ENCODE results near the gene PEG3. TPM values are rescaled to one million over a fixed set of nuclear protein-coding genes. Genes with fewer than 3 reads are reported as not detected.

The PEG3 gene
- total and polyA plus RNA-seq, 9 of the 15 experiments (the other 6 are each of a cell fraction or from before 2014, with no cell fraction given): 0.04 to 0.40 TPM; not detected in 7

DNA sequence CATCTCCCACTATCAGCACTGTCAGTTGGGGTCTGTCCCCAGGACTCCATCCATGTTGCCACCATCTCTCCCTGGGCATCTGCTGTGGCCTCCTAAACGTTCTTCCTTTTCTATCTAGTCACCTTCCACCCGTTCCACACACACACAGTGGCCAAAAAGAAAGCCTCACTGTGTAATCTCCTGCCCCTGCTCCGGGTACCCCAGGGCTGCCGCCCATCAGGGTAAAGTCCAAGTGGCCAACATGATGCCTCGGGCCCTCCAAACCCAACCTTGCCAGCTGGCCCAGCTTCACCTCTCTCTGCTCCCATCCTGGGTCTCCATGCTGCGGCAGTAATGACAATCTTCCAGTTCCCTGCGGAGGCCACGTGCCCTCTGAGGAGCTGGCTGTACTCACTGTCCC, 29.4 kb upstream of the PEG3 start:
- ChIA-PET CTCF (ENCODE audit: low intra/inter-chr PET ratio) (no interaction called here), POLR2A (no interaction called here)
- BruUV-seq (replicated peaks): no TSS peak
- ATAC-seq (no peak), FAIRE-seq (no peak), DNase-seq (ENCODE audit: extremely low read depth in 1 of 4, low spot score in 3 of 4) (no peak)
- Histone ChIP-seq H3K4me1 (replicated peaks in 1 of 2; ENCODE audit: control insufficient read depth in 2 of 2, insufficient read depth in 2 of 2, low read length in 2 of 2) (no peaks in the 10 kb centered on the region), H3K36me3 (ENCODE audit: control insufficient read depth, insufficient read depth, low read length) (no peaks in the 10 kb centered on the region), H3K27me3 (ENCODE audit: control insufficient read depth in 2 of 2, insufficient read depth in 2 of 2, low read length in 2 of 2) (no peaks in the 10 kb centered on the region), H3K4me3 (no peak overlapping the region), H4K20me1 (replicated peaks; ENCODE audit: control insufficient read depth, insufficient read depth, low read length) (no peaks in the 10 kb centered on the region), H3K9me1 (ENCODE audit: control insufficient read depth, insufficient read depth, low read length) (no peaks in the 10 kb centered on the region), H3K9me3 (replicated peaks; ENCODE audit: control insufficient read depth, insufficient read depth, low read depth, low read length) (0 out of 2 replicates have a peak, but pooled peaks cover 2% of the 10 kb centered on the region), H3K4me2 (ENCODE audit: insufficient read depth, low read length) (no peak overlapping the region), H2AFZ (ENCODE audit: low read depth, low read length) (no peak overlapping the region), H3K27ac (ENCODE audit: extremely low read depth, low read depth, low read length) (no peak overlapping the region), H3K9ac (ENCODE audit: insufficient read depth in 1 of 2, low read depth in 2 of 2, low read length in 2 of 2) (no peak overlapping the region), H3K79me2 (ENCODE audit: control insufficient read depth, insufficient read depth, low read length) (no peaks in the 10 kb centered on the region)
- 0% methylated on average over 8 of the region's 8 CpGs for WGBS (ENCODE audit: insufficient coverage, low coverage, missing lambda C conversion rate)
- in situ Hi-C loops (cut with MboI) (no loop called here), intact Hi-C loops (cut with micrococcal nuclease) (no loop called here)
- TF ChIP-seq, protein P1, sequence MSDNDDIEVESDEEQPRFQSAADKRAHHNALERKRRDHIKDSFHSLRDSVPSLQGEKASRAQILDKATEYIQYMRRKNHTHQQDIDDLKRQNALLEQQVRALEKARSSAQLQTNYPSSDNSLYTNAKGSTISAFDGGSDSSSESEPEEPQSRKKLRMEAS (CRISPR knock-in tag; IDR thresholded peaks at IDR 0.05): no peak
- TF ChIP-seq ZNF23 (CRISPR knock-in tag; IDR thresholded peaks at IDR 0.05): no peak
- TF ChIP-seq, protein P2, sequence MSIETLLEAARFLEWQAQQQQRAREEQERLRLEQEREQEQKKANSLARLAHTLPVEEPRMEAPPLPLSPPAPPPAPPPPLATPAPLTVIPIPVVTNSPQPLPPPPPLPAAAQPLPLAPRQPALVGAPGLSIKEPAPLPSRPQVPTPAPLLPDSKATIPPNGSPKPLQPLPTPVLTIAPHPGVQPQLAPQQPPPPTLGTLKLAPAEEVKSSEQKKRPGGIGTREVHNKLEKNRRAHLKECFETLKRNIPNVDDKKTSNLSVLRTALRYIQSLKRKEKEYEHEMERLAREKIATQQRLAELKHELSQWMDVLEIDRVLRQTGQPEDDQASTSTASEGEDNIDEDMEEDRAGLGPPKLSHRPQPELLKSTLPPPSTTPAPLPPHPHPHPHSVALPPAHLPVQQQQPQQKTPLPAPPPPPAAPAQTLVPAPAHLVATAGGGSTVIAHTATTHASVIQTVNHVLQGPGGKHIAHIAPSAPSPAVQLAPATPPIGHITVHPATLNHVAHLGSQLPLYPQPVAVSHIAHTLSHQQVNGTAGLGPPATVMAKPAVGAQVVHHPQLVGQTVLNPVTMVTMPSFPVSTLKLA (conservative IDR thresholded peaks at IDR 0.05): no peak
- TF ChIP-seq SAP30 (IDR thresholded peaks at IDR 0.05; ENCODE audit: borderline replicate concordance, insufficient read depth, low read depth, low read length, poor library complexity, severe bottlenecking): no peak
- TF ChIP-seq KDM1A (IDR thresholded peaks at IDR 0.05): no peak
- TF ChIP-seq NFYB (IDR thresholded peaks at IDR 0.05; ENCODE audit: extremely low read depth, insufficient read length): no peak
- no peak for TF ChIP-seq ZNF707 (CRISPR knock-in tag; conservative IDR thresholded peaks at IDR 0.05)
- TF ChIP-seq SNRNP70 (optimal IDR thresholded peaks at IDR 0.05; ENCODE audit: low read depth, low read length): no peak
- TF ChIP-seq HOXB6 (CRISPR knock-in tag; IDR thresholded peaks at IDR 0.05; ENCODE audit: borderline replicate concordance): no peak
- TF ChIP-seq, protein P3, sequence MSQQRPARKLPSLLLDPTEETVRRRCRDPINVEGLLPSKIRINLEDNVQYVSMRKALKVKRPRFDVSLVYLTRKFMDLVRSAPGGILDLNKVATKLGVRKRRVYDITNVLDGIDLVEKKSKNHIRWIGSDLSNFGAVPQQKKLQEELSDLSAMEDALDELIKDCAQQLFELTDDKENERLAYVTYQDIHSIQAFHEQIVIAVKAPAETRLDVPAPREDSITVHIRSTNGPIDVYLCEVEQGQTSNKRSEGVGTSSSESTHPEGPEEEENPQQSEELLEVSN (IDR thresholded peaks at IDR 0.05; ENCODE audit: borderline replicate concordance in 1 of 2, extremely low read depth in 1 of 2, insufficient read depth in 1 of 2, insufficient read length in 1 of 2, low read depth in 1 of 2, low read length in 1 of 2, poor library complexity in 1 of 2, severe bottlenecking in 1 of 2): no peak
